Measurements from ENCODE around the gene ALDH3B2. TPM values are rescaled to one million over a fixed set of nuclear protein-coding genes. Genes with fewer than 3 reads are reported as not detected.
"Not testable (repeated sequence)": the region's sequence is repeated elsewhere in the genome, so short reads cannot be mapped to it uniquely, and the experiment has no call there.

Gene ALDH3B2
- not detected for polyA plus RNA-seq (2013, experiment 1 of 2)
- polyA plus RNA-seq (2013, experiment 2 of 2): not detected

DNA sequence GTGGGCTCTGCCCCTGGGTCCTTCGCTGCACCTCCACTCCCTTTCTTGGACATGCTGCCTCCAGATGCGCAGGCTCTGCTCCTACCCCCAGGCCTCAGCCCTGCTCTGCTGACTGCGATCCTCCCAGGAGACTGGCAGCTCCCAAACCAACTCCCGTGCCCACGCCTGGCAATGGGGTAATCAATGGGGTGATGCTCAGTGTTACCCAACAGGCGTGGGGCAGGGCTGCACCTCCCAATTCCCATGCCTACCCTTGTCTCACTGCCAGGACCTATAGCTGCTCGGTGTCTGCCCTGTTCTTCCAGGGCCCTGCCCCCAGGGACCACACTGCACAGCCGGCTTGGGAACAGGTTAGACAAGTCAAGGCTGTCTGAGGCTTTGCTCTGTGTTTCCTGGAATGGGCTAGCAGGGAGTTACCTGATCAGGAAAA, at the start of gene ALDH3B2:
ALDH3B2 (minus strand) TSS at position 182 of the 430 bp plus-strand sequence. CDS start 7,688 bp downstream, outside the sequence.
- H3K23ac ChIP-seq (ENCODE audit: low read length in 2 of 2): no peak within 1 kb of the TSS
- H2BK120ac ChIP-seq (ENCODE audit: low read depth, low read length): no peak within 1 kb of the TSS
- H2AK5ac ChIP-seq (ENCODE audit: low read length, severe bottlenecking): no peak within 1 kb of the TSS
- H3K27me3 ChIP-seq (ENCODE audit: control insufficient read depth in 1 of 2, insufficient read depth in 1 of 2, low read length in 2 of 2): peaks cover 20 to 45% of the 10 kb centered on the region in 2 experiments
- no peak for DNase-seq
- no peaks in the 10 kb centered on the region for H3K36me3 ChIP-seq (ENCODE audit: control insufficient read depth in 1 of 2, insufficient read depth in 2 of 2, low read depth in 1 of 2, low read length in 2 of 2)
- peaks cover 8% of the 10 kb centered on the region for H3K9me3 ChIP-seq (ENCODE audit: control insufficient read depth, low read length)
- 81% methylated on average over 8 of the region's 8 CpGs for WGBS
- no peak within 1 kb of the TSS for H2BK15ac ChIP-seq (ENCODE audit: low read depth, poor library complexity, severe bottlenecking)
- no peak within 1 kb of the TSS for H3K14ac ChIP-seq (ENCODE audit: low read length in 2 of 2)
- H4K91ac ChIP-seq (ENCODE audit: low read length): no peak within 1 kb of the TSS
- H2BK12ac ChIP-seq (ENCODE audit: low read length in 2 of 2): no peak within 1 kb of the TSS
- H3K79me1 ChIP-seq (replicated peaks; ENCODE audit: low read length, poor library complexity, severe bottlenecking): no peaks in the 10 kb centered on the region
- no peak within 1 kb of the TSS for H3K4ac ChIP-seq (ENCODE audit: low read depth in 1 of 2, low read length in 2 of 2)
- H4K8ac ChIP-seq (ENCODE audit: low read length): no peak within 1 kb of the TSS
- H3K18ac ChIP-seq (ENCODE audit: low read depth in 1 of 2, low read length in 2 of 2): no peak within 1 kb of the TSS
- no peak within 1 kb of the TSS for H3K4me2 ChIP-seq (ENCODE audit: low read length, poor library complexity, severe bottlenecking)
- no peak within 1 kb of the TSS for H2BK5ac ChIP-seq (ENCODE audit: low read depth, low read length, poor library complexity, severe bottlenecking)
- H2AFZ ChIP-seq (ENCODE audit: low read depth, low read length): no peak within 1 kb of the TSS
- H3K27ac ChIP-seq (ENCODE audit: low read length, poor library complexity, severe bottlenecking): no peak within 1 kb of the TSS
- H3K4me3 ChIP-seq (ENCODE audit: insufficient read depth in 1 of 2, low read depth in 1 of 2, low read length in 2 of 2): no peak within 1 kb of the TSS
- H3K9ac ChIP-seq (ENCODE audit: low read length): no peak within 1 kb of the TSS
- peaks cover 2% of the 10 kb centered on the region for H3K4me1 ChIP-seq (ENCODE audit: control insufficient read depth, insufficient read depth, low read depth, low read length)

DNA sequence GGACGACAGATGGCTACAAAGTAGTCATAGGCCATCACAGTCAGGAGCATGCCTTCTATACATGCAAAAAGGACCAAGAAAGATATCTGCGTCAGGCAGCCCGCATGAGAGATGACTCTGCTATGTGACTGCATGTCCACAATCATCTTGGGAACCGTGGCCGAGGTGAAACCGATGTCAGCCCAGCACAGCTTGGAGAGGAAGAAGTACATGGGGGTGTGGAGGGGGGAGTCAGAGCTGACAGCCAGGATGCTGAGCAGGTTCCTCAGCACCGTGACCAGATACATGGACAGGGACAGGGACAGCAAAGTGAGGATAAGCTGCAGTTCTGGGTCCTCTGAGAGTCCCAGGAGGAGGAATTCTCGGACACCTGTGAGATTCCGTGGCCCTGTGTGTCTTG, 48.6 kb upstream of the ALDH3B2 start:
- H2BK5ac ChIP-seq (ENCODE audit: low read depth, low read length, poor library complexity, severe bottlenecking); H2BK12ac ChIP-seq (ENCODE audit: low read length in 2 of 2); H2AFZ ChIP-seq (ENCODE audit: low read depth, low read length); H3K9me3 ChIP-seq (ENCODE audit: control insufficient read depth, low read length); H3K14ac ChIP-seq (ENCODE audit: low read length in 2 of 2); DNase-seq; H3K36me3 ChIP-seq (ENCODE audit: control insufficient read depth in 1 of 2, insufficient read depth in 2 of 2, low read depth in 1 of 2, low read length in 2 of 2); H3K4me3 ChIP-seq (ENCODE audit: insufficient read depth in 1 of 2, low read depth in 1 of 2, low read length in 2 of 2); H3K23ac ChIP-seq (ENCODE audit: low read length in 2 of 2); H4K8ac ChIP-seq (ENCODE audit: low read length); H2AK5ac ChIP-seq (ENCODE audit: low read length, severe bottlenecking); H3K4me1 ChIP-seq (ENCODE audit: control insufficient read depth, insufficient read depth, low read depth, low read length); H3K18ac ChIP-seq (ENCODE audit: low read depth in 1 of 2, low read length in 2 of 2); H4K91ac ChIP-seq (ENCODE audit: low read length); H2BK120ac ChIP-seq (ENCODE audit: low read depth, low read length); H3K9ac ChIP-seq (ENCODE audit: low read length); H3K4me2 ChIP-seq (ENCODE audit: low read length, poor library complexity, severe bottlenecking); H3K27ac ChIP-seq (ENCODE audit: low read length, poor library complexity, severe bottlenecking); H3K4ac ChIP-seq (ENCODE audit: low read depth in 1 of 2, low read length in 2 of 2); H2BK15ac ChIP-seq (ENCODE audit: low read depth, poor library complexity, severe bottlenecking); H3K79me1 ChIP-seq (replicated peaks; ENCODE audit: low read length, poor library complexity, severe bottlenecking): not testable (repeated sequence)
- H3K27me3 ChIP-seq (ENCODE audit: control insufficient read depth in 1 of 2, insufficient read depth in 1 of 2, low read length in 2 of 2): peaks cover 0 to 14% of the 10 kb centered on the region in 2 experiments
- WGBS: 90% methylated on average over 4 of the region's 9 CpGs

DNA sequence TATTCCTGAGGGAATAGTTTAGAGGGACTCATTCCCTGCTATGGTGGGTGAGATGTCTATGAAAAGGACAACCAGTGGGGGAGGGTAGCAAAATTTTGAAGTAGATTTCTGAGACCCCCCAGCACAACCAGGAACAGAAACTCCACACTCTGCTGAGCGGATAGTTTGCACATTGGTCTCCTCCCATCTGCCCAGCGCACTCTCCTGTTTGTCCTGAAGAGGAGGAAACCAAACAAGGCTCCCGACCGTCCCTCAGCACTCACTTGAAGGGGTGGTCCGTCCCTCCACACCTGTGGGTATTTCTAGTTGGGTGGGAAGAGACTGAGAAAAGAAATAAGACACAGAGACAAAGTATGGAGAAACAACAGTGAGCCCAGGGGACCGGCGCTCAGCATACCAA, 41.8 kb upstream of the ALDH3B2 start:
- not testable (repeated sequence) for H2BK15ac ChIP-seq (ENCODE audit: low read depth, poor library complexity, severe bottlenecking); H2AFZ ChIP-seq (ENCODE audit: low read depth, low read length); H3K4me1 ChIP-seq (ENCODE audit: control insufficient read depth, insufficient read depth, low read depth, low read length); DNase-seq; H3K9me3 ChIP-seq (ENCODE audit: control insufficient read depth, low read length); H3K79me1 ChIP-seq (replicated peaks; ENCODE audit: low read length, poor library complexity, severe bottlenecking); H3K27ac ChIP-seq (ENCODE audit: low read length, poor library complexity, severe bottlenecking); H2BK5ac ChIP-seq (ENCODE audit: low read depth, low read length, poor library complexity, severe bottlenecking); H3K14ac ChIP-seq (ENCODE audit: low read length in 2 of 2); H4K91ac ChIP-seq (ENCODE audit: low read length); H3K4me2 ChIP-seq (ENCODE audit: low read length, poor library complexity, severe bottlenecking); H3K4ac ChIP-seq (ENCODE audit: low read depth in 1 of 2, low read length in 2 of 2); H3K18ac ChIP-seq (ENCODE audit: low read depth in 1 of 2, low read length in 2 of 2); H3K36me3 ChIP-seq (ENCODE audit: control insufficient read depth in 1 of 2, insufficient read depth in 2 of 2, low read depth in 1 of 2, low read length in 2 of 2); H3K23ac ChIP-seq (ENCODE audit: low read length in 2 of 2); H3K4me3 ChIP-seq (ENCODE audit: insufficient read depth in 1 of 2, low read depth in 1 of 2, low read length in 2 of 2); H2BK12ac ChIP-seq (ENCODE audit: low read length in 2 of 2); H2AK5ac ChIP-seq (ENCODE audit: low read length, severe bottlenecking); H3K9ac ChIP-seq (ENCODE audit: low read length); H4K8ac ChIP-seq (ENCODE audit: low read length); H2BK120ac ChIP-seq (ENCODE audit: low read depth, low read length); H3K27me3 ChIP-seq (ENCODE audit: control insufficient read depth in 1 of 2, insufficient read depth in 1 of 2, low read length in 2 of 2)
- WGBS: 50% methylated on average over 6 of the region's 7 CpGs

GRCh38 chr11:67715801-67716200, 41.4 kb upstream of the ALDH3B2 start:
- not testable (repeated sequence) for H3K4me3 ChIP-seq (ENCODE audit: insufficient read depth in 1 of 2, low read depth in 1 of 2, low read length in 2 of 2); H2BK15ac ChIP-seq (ENCODE audit: low read depth, poor library complexity, severe bottlenecking); H2AFZ ChIP-seq (ENCODE audit: low read depth, low read length); H2BK120ac ChIP-seq (ENCODE audit: low read depth, low read length); H3K4me2 ChIP-seq (ENCODE audit: low read length, poor library complexity, severe bottlenecking); H3K4ac ChIP-seq (ENCODE audit: low read depth in 1 of 2, low read length in 2 of 2); H3K36me3 ChIP-seq (ENCODE audit: control insufficient read depth in 1 of 2, insufficient read depth in 2 of 2, low read depth in 1 of 2, low read length in 2 of 2); H3K23ac ChIP-seq (ENCODE audit: low read length in 2 of 2); H3K14ac ChIP-seq (ENCODE audit: low read length in 2 of 2); H3K4me1 ChIP-seq (ENCODE audit: control insufficient read depth, insufficient read depth, low read depth, low read length); H4K91ac ChIP-seq (ENCODE audit: low read length); H3K18ac ChIP-seq (ENCODE audit: low read depth in 1 of 2, low read length in 2 of 2); H2BK5ac ChIP-seq (ENCODE audit: low read depth, low read length, poor library complexity, severe bottlenecking); DNase-seq; H3K9ac ChIP-seq (ENCODE audit: low read length); H3K27ac ChIP-seq (ENCODE audit: low read length, poor library complexity, severe bottlenecking); H3K27me3 ChIP-seq (ENCODE audit: control insufficient read depth in 1 of 2, insufficient read depth in 1 of 2, low read length in 2 of 2); H3K79me1 ChIP-seq (replicated peaks; ENCODE audit: low read length, poor library complexity, severe bottlenecking); H3K9me3 ChIP-seq (ENCODE audit: control insufficient read depth, low read length); H4K8ac ChIP-seq (ENCODE audit: low read length); H2AK5ac ChIP-seq (ENCODE audit: low read length, severe bottlenecking); H2BK12ac ChIP-seq (ENCODE audit: low read length in 2 of 2)
- 61% methylated on average over 15 of the region's 17 CpGs for WGBS
